NK-92 (cell line): Measurements from ENCODE around the gene SLC6A11.

Experiments
- DNase-seq: peaks from one replicate; lab custom pipeline; 2025; ENCODE audit not compliant: unreplicated experiment; lab: John Stamatoyannopoulos, UW

Gene SLC6A11

GRCh38 chr3:10816019-10816862 is at the start of gene SLC6A11:
TSS of gene SLC6A11 (plus strand) at chr3:10816228. CDS start at chr3:10816266, 38 bp downstream.
- DNase-seq, result no peak

- DNase-seq, result no peak
These were observed 47.2 kb upstream of the SLC6A11 start for GRCh38 chr3:10768708-10769394.

- DNase-seq, result no peak
These were observed 45.5 kb upstream of the SLC6A11 start for GRCh38 chr3:10770547-10770946.

GRCh38 chr3:10770981-10771380 is 45.0 kb upstream of the SLC6A11 start:
- DNase-seq, result no peak

GRCh38 chr3:10771486-10772270 is 44.4 kb upstream of the SLC6A11 start:
- no peak for DNase-seq

- no peak for DNase-seq
These were observed 43.5 kb upstream of the SLC6A11 start for GRCh38 chr3:10772271-10773161.

- no peak for DNase-seq
These were observed 41.8 kb upstream of the SLC6A11 start for GRCh38 chr3:10774129-10774670.

GRCh38 chr3:10774825-10775224 is 41.2 kb upstream of the SLC6A11 start:
- DNase-seq, result no peak

GRCh38 chr3:10775259-10775658 is 40.8 kb upstream of the SLC6A11 start:
- no peak for DNase-seq

- DNase-seq, result no peak
These were observed 40.2 kb upstream of the SLC6A11 start for GRCh38 chr3:10775828-10776227.

GRCh38 chr3:10777627-10778026 is 38.4 kb upstream of the SLC6A11 start:
- no peak for DNase-seq

GRCh38 chr3:10778492-10779292 is 37.3 kb upstream of the SLC6A11 start:
- DNase-seq, result no peak

GRCh38 chr3:10779293-10779805 is 36.7 kb upstream of the SLC6A11 start:
- DNase-seq, result no peak

- no peak for DNase-seq
These were observed 35.8 kb upstream of the SLC6A11 start for GRCh38 chr3:10780243-10780642.

GRCh38 chr3:10780922-10781321 is 35.1 kb upstream of the SLC6A11 start:
- no peak for DNase-seq

GRCh38 chr3:10781981-10782380 is 34.0 kb upstream of the SLC6A11 start:
- DNase-seq, result no peak

- DNase-seq, result no peak
These were observed 32.4 kb upstream of the SLC6A11 start for GRCh38 chr3:10783360-10784351.

- DNase-seq, result no peak
These were observed 29.4 kb upstream of the SLC6A11 start for GRCh38 chr3:10786640-10787039.
